HCT116 (cell line): Measurements from ENCODE around the gene LKAAEAR1.

Experiments used
- ATF3 ChIP-seq: IDR thresholded peaks from 2 replicates; pipeline ENCODE4 v1.6.1; 2012
- CTCF ChIP-seq, 3 experiments: fragments of 200-600 bp in 1 of 3; sonication (generic) in 1 of 3; IDR thresholded peaks in 2 of 3; conservative IDR thresholded peaks in 1 of 3; 2 replicates each; pipeline ENCODE4 v1.5.1; 2012 to 2017; ENCODE audit warnings: low read depth in 2 of 3, low read length in 2 of 3, antibody characterized with exemption in 1 of 3, borderline replicate concordance in 1 of 3, control low read depth in 1 of 3, mild to moderate bottlenecking in 1 of 3, mixed read lengths in 1 of 3, mixed run types in 1 of 3, moderate library complexity in 1 of 3; ENCODE audit not compliant: insufficient read depth in 1 of 3
- EGR1 ChIP-seq: IDR thresholded peaks from 2 replicates; pipeline ENCODE4 v1.6.1; 2012; ENCODE audit warnings: low read depth
- POLR2A ChIP-seq: IDR thresholded peaks from 2 replicates; pipeline ENCODE4 v1.7.0; 2011; ENCODE audit warnings: borderline replicate concordance; ENCODE audit not compliant: insufficient read depth, insufficient read length; ENCODE audit errors: extremely low read depth
- SP1 ChIP-seq: IDR thresholded peaks from 2 replicates; pipeline ENCODE4 v1.6.1; 2012; ENCODE audit warnings: low read depth

GRCh38 chr20:64073476-64074183 lies 10.6 kb downstream of the LKAAEAR1 start:
- no peak for TF ChIP-seq CTCF (IDR thresholded peaks at IDR 0.05 in 2 of 3, conservative IDR thresholded peaks at IDR 0.05 in 1 of 3; ENCODE audit: borderline replicate concordance in 1 of 3, insufficient read depth in 1 of 3, low read depth in 2 of 3, low read length in 2 of 3)
- TF ChIP-seq SP1, result no peak
- no peak for TF ChIP-seq ATF3
- no peak for TF ChIP-seq POLR2A
- no peak for TF ChIP-seq EGR1
